Measurements from ENCODE around the gene UTF1. TPM values are rescaled to one million over a fixed set of nuclear protein-coding genes. Genes with fewer than 3 reads are reported as not detected.

Gene UTF1
- total and polyA plus RNA-seq, 2 experiments from 2014 or later, result 12.2 to 51.4 TPM

- TF ChIP-seq, protein P1, sequence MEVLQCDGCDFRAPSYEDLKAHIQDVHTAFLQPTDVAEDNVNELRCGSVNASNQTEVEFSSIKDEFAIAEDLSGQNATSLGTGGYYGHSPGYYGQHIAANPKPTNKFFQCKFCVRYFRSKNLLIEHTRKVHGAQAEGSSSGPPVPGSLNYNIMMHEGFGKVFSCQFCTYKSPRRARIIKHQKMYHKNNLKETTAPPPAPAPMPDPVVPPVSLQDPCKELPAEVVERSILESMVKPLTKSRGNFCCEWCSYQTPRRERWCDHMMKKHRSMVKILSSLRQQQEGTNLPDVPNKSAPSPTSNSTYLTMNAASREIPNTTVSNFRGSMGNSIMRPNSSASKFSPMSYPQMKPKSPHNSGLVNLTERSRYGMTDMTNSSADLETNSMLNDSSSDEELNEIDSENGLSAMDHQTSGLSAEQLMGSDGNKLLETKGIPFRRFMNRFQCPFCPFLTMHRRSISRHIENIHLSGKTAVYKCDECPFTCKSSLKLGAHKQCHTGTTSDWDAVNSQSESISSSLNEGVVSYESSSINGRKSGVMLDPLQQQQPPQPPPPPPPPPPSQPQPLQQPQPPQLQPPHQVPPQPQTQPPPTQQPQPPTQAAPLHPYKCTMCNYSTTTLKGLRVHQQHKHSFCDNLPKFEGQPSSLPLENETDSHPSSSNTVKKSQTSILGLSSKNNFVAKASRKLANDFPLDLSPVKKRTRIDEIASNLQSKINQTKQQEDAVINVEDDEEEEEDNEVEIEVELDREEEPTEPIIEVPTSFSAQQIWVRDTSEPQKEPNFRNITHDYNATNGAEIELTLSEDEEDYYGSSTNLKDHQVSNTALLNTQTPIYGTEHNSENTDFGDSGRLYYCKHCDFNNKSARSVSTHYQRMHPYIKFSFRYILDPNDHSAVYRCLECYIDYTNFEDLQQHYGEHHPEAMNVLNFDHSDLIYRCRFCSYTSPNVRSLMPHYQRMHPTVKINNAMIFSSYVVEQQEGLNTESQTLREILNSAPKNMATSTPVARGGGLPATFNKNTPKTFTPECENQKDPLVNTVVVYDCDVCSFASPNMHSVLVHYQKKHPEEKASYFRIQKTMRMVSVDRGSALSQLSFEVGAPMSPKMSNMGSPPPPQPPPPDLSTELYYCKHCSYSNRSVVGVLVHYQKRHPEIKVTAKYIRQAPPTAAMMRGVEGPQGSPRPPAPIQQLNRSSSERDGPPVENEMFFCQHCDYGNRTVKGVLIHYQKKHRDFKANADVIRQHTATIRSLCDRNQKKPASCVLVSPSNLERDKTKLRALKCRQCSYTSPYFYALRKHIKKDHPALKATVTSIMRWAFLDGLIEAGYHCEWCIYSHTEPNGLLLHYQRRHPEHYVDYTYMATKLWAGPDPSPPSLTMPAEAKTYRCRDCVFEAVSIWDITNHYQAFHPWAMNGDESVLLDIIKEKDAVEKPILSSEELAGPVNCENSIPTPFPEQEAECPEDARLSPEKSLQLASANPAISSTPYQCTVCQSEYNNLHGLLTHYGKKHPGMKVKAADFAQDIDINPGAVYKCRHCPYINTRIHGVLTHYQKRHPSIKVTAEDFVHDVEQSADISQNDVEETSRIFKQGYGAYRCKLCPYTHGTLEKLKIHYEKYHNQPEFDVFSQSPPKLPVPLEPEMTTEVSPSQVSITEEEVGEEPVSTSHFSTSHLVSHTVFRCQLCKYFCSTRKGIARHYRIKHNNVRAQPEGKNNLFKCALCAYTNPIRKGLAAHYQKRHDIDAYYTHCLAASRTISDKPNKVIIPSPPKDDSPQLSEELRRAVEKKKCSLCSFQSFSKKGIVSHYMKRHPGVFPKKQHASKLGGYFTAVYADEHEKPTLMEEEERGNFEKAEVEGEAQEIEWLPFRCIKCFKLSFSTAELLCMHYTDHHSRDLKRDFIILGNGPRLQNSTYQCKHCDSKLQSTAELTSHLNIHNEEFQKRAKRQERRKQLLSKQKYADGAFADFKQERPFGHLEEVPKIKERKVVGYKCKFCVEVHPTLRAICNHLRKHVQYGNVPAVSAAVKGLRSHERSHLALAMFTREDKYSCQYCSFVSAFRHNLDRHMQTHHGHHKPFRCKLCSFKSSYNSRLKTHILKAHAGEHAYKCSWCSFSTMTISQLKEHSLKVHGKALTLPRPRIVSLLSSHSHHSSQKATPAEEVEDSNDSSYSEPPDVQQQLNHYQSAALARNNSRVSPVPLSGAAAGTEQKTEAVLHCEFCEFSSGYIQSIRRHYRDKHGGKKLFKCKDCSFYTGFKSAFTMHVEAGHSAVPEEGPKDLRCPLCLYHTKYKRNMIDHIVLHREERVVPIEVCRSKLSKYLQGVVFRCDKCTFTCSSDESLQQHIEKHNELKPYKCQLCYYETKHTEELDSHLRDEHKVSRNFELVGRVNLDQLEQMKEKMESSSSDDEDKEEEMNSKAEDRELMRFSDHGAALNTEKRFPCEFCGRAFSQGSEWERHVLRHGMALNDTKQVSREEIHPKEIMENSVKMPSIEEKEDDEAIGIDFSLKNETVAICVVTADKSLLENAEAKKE (CRISPR knock-in tag; IDR thresholded peaks at IDR 0.05), result no peak
- TF ChIP-seq ETS1 (IDR thresholded peaks at IDR 0.05), result no peak
- no peak for TF ChIP-seq EZH2 (IDR thresholded peaks at IDR 0.05; ENCODE audit: low read depth, unreplicated experiment)
Measured at GRCh38 chr10:133216776-133217175, 13.2 kb upstream of the UTF1 start (continued).

- Mint-ChIP-seq H3K4me3 (no peak overlapping the region), H3K27me3 (ENCODE audit: insufficient read depth, low read depth, poor library complexity) (peaks cover 11% of the 10 kb centered on the region), H3K9me3 (no peaks in the 10 kb centered on the region; the same call in 2 of the 3 replicates), H3K4me1 (peaks cover 3% of the 10 kb centered on the region), H3K27ac (no peak overlapping the region), H3K36me3 (ENCODE audit: low read depth) (peaks cover 3% of the 10 kb centered on the region; the same call in 1 of the 3 replicates)
- ATAC-seq (peak; percentile 11), DNase-seq (ENCODE audit: low spot score) (no peak)
- no peaks in the 10 kb centered on the region for H4K20me1 ChIP-seq (replicated peaks; ENCODE audit: insufficient read depth)
- H3K36me3 ChIP-seq (ENCODE audit: insufficient read depth), result no peaks in the 10 kb centered on the region
- TF ChIP-seq, protein P1 (CRISPR knock-in tag; IDR thresholded peaks at IDR 0.05), result no peak
- no peak for TF ChIP-seq STAT1 (IDR thresholded peaks at IDR 0.05; ENCODE audit: unreplicated experiment)
- H2AFZ ChIP-seq, result no peak overlapping the region
- no peaks in the 10 kb centered on the region for H3K79me2 ChIP-seq (replicated peaks; ENCODE audit: insufficient read depth)
- no peaks in the 10 kb centered on the region for H3K27me3 ChIP-seq (ENCODE audit: insufficient read depth)
- peaks cover 14% of the 10 kb centered on the region; the same call in 1 of the 2 replicates for H3F3A ChIP-seq (replicated peaks; ENCODE audit: low read depth)
- H3K4me1 ChIP-seq (ENCODE audit: insufficient read depth), result 0 out of 2 replicates have a peak, but pooled peaks cover 4% of the 10 kb centered on the region
- H3K4me2 ChIP-seq, result no peak overlapping the region
- H3K9me2 ChIP-seq (ENCODE audit: insufficient read depth), result no peaks in the 10 kb centered on the region
- no peak overlapping the region for H3K4me3 ChIP-seq
- H3K27ac ChIP-seq (ENCODE audit: low read depth), result no peak overlapping the region
Measured at GRCh38 chr10:133217800-133218589, 12.0 kb upstream of the UTF1 start.

Data from GM23338 (cell line).